ENCODE data around the gene PLA2G6. TPM values are rescaled to one million over a fixed set of nuclear protein-coding genes. Genes with fewer than 3 reads are reported as not detected.

PLA2G6 gene
- total and polyA plus RNA-seq, 2 of the 13 experiments (the other 11 are each of a cell fraction or from before 2014, with no cell fraction given), result 4.8 to 11.5 TPM

DNA sequence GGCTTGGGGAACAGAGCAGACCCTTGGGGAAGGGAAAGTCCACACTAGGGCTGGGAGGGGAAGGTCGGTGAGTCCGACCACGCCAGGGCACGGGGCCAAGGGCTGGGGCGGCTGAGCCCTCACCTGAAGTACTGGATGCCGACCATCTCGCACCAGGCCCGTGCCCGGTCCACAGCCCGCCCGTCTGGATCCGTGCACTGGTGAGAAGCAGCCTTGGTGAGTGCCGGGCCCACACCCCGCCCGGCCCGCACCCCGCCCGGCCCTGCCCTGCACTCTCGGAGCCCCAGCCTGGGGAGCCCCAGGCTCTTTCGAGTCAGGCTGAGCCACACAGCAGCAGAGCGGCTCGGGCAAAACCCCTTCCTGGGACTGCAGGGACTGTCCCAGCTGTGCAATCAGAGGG lies 69.2 kb downstream of the PLA2G6 start:
- Histone ChIP-seq H3K79me2 (ENCODE audit: insufficient read depth, low read length) (peaks cover 3% of the 10 kb centered on the region), H3K27me3 (ENCODE audit: control insufficient read depth in 1 of 2, insufficient read depth in 2 of 2, low read length in 2 of 2) (no peaks in the 10 kb centered on the region), H3K4me2 (ENCODE audit: low read depth, low read length) (peak overlapping the region; percentile 95), H3K9ac (ENCODE audit: insufficient read depth, low read depth, low read length) (peak overlapping the region; percentile 40; the same call in 1 of the 2 replicates), H3K27ac (ENCODE audit: extremely low read length, insufficient read depth, low read length) (no peak overlapping the region), H3K9me3 (ENCODE audit: low read length) (no peaks in the 10 kb centered on the region), H3K4me1 (ENCODE audit: insufficient read depth, low read length) (peaks cover 65% of the 10 kb centered on the region), H3K4me3 (replicated peaks in 1 of 3; ENCODE audit: insufficient read depth in 1 of 3, low read depth in 2 of 3, low read length in 3 of 3) (peak overlapping the region in 2 of 3 experiments; percentile 30 to 76; a peak in 4 of 6 replicates), H3K36me3 (replicated peaks in 1 of 2; ENCODE audit: control insufficient read depth in 1 of 2, insufficient read depth in 2 of 2, low read length in 2 of 2) (no peaks in the 10 kb centered on the region), H4K20me1 (ENCODE audit: insufficient read depth, low read length) (no peaks in the 10 kb centered on the region; the same call in 1 of the 2 replicates), H2AFZ (ENCODE audit: low read length) (no peak overlapping the region)
- FAIRE-seq (no peak), DNase-seq (ENCODE audit: low spot score) (no peak), ATAC-seq (no peak)
- 80% methylated on average over 2 of the region's 22 CpGs for WGBS (ENCODE audit: low lambda C conversion rate)
- ChIA-PET CTCF (ENCODE audit: low intra/inter-chr PET ratio, low total read pairs) (no interaction called here), POLR2A (interaction anchor here (1.5 to 6.1 kb wide), 5 partner anchors 9 to 206 kb away, joined by 4 to 60 read pairs (median 7); partner anchors contain the start of gene PLA2G6)
- in situ Hi-C loops (cut with HindIII; ENCODE audit: extremely low pct_ligation_motif_present, low pct_unique_long_range_greater_than_20kb), result loop anchor here (10.0 kb wide), 1 partner anchor 92 kb away; the partner anchor contains the start of gene MAFF
- no TSS peak for BruUV-seq (replicated peaks)
- intact Hi-C loops (cut with micrococcal nuclease; ENCODE audit: unreplicated experiment), result loop anchor here (5.0 kb wide), 2 partner anchors 90 to 150 kb away; partner anchors contain the start of gene MAFF
- no peak for TF ChIP-seq SNRNP70 (IDR thresholded peaks at IDR 0.05; ENCODE audit: low read depth, low read length)
- TF ChIP-seq PHB2 (IDR thresholded peaks at IDR 0.05; ENCODE audit: partially characterized antibody), result no peak
- TF ChIP-seq, protein P1, sequence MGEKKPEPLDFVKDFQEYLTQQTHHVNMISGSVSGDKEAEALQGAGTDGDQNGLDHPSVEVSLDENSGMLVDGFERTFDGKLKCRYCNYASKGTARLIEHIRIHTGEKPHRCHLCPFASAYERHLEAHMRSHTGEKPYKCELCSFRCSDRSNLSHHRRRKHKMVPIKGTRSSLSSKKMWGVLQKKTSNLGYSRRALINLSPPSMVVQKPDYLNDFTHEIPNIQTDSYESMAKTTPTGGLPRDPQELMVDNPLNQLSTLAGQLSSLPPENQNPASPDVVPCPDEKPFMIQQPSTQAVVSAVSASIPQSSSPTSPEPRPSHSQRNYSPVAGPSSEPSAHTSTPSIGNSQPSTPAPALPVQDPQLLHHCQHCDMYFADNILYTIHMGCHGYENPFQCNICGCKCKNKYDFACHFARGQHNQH (CRISPR knock-in tag; IDR thresholded peaks at IDR 0.05), result no peak
- no peak for TF ChIP-seq ZNF496 (CRISPR knock-in tag; IDR thresholded peaks at IDR 0.05; ENCODE audit: insufficient replicate concordance)
- TF ChIP-seq RORA (CRISPR knock-in tag; IDR thresholded peaks at IDR 0.05), result no peak
- TF ChIP-seq, protein P2, sequence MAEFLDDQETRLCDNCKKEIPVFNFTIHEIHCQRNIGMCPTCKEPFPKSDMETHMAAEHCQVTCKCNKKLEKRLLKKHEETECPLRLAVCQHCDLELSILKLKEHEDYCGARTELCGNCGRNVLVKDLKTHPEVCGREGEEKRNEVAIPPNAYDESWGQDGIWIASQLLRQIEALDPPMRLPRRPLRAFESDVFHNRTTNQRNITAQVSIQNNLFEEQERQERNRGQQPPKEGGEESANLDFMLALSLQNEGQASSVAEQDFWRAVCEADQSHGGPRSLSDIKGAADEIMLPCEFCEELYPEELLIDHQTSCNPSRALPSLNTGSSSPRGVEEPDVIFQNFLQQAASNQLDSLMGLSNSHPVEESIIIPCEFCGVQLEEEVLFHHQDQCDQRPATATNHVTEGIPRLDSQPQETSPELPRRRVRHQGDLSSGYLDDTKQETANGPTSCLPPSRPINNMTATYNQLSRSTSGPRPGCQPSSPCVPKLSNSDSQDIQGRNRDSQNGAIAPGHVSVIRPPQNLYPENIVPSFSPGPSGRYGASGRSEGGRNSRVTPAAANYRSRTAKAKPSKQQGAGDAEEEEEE (CRISPR knock-in tag; IDR thresholded peaks at IDR 0.05; ENCODE audit: borderline replicate concordance), result no peak
- no peak for TF ChIP-seq NFKB2 (CRISPR knock-in tag; IDR thresholded peaks at IDR 0.05; ENCODE audit: borderline replicate concordance)
- TF ChIP-seq ZNF335 (CRISPR knock-in tag; IDR thresholded peaks at IDR 0.05), result no peak
- no peak for TF ChIP-seq MTA1 (CRISPR knock-in tag; IDR thresholded peaks at IDR 0.05; ENCODE audit: borderline replicate concordance)
- TF ChIP-seq HES4 (CRISPR knock-in tag; IDR thresholded peaks at IDR 0.05; ENCODE audit: borderline replicate concordance), result no peak
- TF ChIP-seq MTF2 (CRISPR knock-in tag; IDR thresholded peaks at IDR 0.05; ENCODE audit: borderline replicate concordance), result no peak
- no peak for TF ChIP-seq ZSCAN22 (CRISPR knock-in tag; IDR thresholded peaks at IDR 0.05)
- TF ChIP-seq SALL1 (CRISPR knock-in tag; IDR thresholded peaks at IDR 0.05), result 0 out of 2 replicates have a peak, but pooled peaks have one; percentile 5
- TF ChIP-seq, protein P3, sequence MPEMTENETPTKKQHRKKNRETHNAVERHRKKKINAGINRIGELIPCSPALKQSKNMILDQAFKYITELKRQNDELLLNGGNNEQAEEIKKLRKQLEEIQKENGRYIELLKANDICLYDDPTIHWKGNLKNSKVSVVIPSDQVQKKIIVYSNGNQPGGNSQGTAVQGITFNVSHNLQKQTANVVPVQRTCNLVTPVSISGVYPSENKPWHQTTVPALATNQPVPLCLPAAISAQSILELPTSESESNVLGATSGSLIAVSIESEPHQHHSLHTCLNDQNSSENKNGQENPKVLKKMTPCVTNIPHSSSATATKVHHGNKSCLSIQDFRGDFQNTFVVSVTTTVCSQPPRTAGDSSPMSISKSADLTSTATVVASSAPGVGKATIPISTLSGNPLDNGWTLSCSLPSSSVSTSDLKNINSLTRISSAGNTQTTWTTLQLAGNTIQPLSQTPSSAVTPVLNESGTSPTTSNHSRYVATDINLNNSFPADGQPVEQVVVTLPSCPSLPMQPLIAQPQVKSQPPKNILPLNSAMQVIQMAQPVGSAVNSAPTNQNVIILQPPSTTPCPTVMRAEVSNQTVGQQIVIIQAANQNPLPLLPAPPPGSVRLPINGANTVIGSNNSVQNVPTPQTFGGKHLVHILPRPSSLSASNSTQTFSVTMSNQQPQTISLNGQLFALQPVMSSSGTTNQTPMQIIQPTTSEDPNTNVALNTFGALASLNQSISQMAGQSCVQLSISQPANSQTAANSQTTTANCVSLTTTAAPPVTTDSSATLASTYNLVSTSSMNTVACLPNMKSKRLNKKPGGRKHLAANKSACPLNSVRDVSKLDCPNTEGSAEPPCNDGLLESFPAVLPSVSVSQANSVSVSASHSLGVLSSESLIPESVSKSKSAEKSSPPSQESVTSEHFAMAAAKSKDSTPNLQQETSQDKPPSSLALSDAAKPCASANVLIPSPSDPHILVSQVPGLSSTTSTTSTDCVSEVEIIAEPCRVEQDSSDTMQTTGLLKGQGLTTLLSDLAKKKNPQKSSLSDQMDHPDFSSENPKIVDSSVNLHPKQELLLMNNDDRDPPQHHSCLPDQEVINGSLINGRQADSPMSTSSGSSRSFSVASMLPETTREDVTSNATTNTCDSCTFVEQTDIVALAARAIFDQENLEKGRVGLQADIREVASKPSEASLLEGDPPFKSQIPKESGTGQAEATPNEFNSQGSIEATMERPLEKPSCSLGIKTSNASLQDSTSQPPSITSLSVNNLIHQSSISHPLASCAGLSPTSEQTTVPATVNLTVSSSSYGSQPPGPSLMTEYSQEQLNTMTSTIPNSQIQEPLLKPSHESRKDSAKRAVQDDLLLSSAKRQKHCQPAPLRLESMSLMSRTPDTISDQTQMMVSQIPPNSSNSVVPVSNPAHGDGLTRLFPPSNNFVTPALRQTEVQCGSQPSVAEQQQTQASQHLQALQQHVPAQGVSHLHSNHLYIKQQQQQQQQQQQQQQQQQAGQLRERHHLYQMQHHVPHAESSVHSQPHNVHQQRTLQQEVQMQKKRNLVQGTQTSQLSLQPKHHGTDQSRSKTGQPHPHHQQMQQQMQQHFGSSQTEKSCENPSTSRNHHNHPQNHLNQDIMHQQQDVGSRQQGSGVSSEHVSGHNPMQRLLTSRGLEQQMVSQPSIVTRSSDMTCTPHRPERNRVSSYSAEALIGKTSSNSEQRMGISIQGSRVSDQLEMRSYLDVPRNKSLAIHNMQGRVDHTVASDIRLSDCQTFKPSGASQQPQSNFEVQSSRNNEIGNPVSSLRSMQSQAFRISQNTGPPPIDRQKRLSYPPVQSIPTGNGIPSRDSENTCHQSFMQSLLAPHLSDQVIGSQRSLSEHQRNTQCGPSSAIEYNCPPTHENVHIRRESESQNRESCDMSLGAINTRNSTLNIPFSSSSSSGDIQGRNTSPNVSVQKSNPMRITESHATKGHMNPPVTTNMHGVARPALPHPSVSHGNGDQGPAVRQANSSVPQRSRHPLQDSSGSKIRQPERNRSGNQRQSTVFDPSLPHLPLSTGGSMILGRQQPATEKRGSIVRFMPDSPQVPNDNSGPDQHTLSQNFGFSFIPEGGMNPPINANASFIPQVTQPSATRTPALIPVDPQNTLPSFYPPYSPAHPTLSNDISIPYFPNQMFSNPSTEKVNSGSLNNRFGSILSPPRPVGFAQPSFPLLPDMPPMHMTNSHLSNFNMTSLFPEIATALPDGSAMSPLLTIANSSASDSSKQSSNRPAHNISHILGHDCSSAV (CRISPR knock-in tag; IDR thresholded peaks at IDR 0.05; ENCODE audit: borderline replicate concordance), result no peak
